Activated T-cell treated with anti-CD3 and anti-CD28 coated beads, Interleukin-2, amount 50 U/mL, for 24 hours (primary cell): ENCODE measurements around the gene CDK5RAP3.
A peak's percentile ranks its signal among the peaks of the same experiment; 100 is the strongest.
"Not testable (repeated sequence)": the region's sequence is repeated elsewhere in the genome, so short reads cannot be mapped to it uniquely, and the experiment has no call there.

Source experiments
- DNase-seq: peaks from one replicate; pipeline ENCODE4 v3.0.0-alpha.2; 2020
- H3K27ac Mint-ChIP-seq: 2 replicates; pipeline ENCODE4 v1.8.0; 2020; ENCODE audit warnings: mild to moderate bottlenecking, mixed read lengths
- H3K27me3 Mint-ChIP-seq: 2 replicates; pipeline ENCODE4 v1.8.0; 2020; ENCODE audit warnings: mixed read lengths
- H3K36me3 Mint-ChIP-seq: 2 replicates; pipeline ENCODE4 v1.8.0; 2020; ENCODE audit warnings: low read depth, mixed read lengths
- H3K4me1 Mint-ChIP-seq: 2 replicates; pipeline ENCODE4 v1.8.0; 2020; ENCODE audit warnings: low read depth, mixed read lengths
- H3K4me3 Mint-ChIP-seq: 2 replicates; pipeline ENCODE4 v1.8.0; 2020; ENCODE audit warnings: mild to moderate bottlenecking, moderate library complexity, mixed read lengths
- H3K9me3 Mint-ChIP-seq: 2 replicates; pipeline ENCODE4 v1.8.0; 2020; ENCODE audit warnings: mixed read lengths

CDK5RAP3 gene

DNA sequence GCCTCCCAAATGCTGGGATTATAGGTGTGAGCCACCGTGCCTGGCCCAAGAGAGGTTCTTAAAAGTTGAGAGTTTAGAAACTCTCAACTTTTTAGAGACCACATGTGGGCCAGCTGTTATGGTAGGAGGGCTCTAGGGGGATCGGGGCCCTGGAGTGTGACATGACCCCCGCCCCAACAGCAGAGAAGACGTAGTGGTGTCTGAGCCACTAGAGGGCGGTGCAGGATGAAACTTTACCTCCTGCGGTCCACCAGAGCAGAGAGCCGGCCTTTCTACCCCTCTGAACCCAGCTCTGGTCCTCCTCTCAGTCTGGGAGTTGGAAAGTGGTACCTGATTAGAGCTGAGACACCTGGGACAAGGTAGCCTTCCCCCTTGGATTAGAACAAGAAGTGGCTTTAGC, 7.4 kb downstream of the CDK5RAP3 start:
- H3K27ac Mint-ChIP-seq = no peak overlapping the region
- H3K9me3 Mint-ChIP-seq = no peaks in the 10 kb centered on the region
- no peaks in the 10 kb centered on the region for H3K27me3 Mint-ChIP-seq
- H3K36me3 Mint-ChIP-seq = peaks cover 98% of the 10 kb centered on the region
- H3K4me1 Mint-ChIP-seq = no peaks in the 10 kb centered on the region
- peak; percentile 52 for DNase-seq
- H3K4me3 Mint-ChIP-seq = no peak overlapping the region

DNA sequence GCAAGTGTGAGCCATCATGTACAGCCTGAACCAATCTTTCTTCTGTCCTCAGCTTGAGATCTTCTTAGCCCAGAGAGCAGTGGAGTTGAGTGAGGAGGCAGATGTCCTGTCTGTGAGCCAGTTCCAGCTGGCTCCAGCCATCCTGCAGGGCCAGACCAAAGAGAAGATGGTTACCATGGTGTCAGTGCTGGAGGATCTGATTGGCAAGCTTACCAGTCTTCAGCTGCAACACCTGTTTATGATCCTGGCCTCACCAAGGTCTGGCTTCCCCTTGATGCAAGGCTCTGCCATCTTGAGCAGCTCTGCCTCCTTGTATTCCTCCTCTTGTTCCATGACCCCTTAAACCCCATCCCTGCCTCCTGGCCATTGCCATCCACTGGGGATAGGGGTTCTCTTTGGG, 9.6 kb downstream of the CDK5RAP3 start:
- Mint-ChIP-seq H3K27ac (peak overlapping the region; percentile 47), H3K4me1 (no peaks in the 10 kb centered on the region), H3K4me3 (no peak overlapping the region), H3K36me3 (peaks cover 94% of the 10 kb centered on the region), H3K27me3 (no peaks in the 10 kb centered on the region), H3K9me3 (no peaks in the 10 kb centered on the region)
- DNase-seq = no peak

- no peaks in the 10 kb centered on the region for H3K27me3 Mint-ChIP-seq
- H3K4me1 Mint-ChIP-seq = no peaks in the 10 kb centered on the region
- H3K36me3 Mint-ChIP-seq = peaks cover 88% of the 10 kb centered on the region
- H3K9me3 Mint-ChIP-seq = no peaks in the 10 kb centered on the region
- no peak overlapping the region for H3K27ac Mint-ChIP-seq
- no peak for DNase-seq
- no peak overlapping the region for H3K4me3 Mint-ChIP-seq
Observed at GRCh38 chr17:47981462-47981861, 10.5 kb downstream of the CDK5RAP3 start.

GRCh38 chr17:47982091-47982617, 11.2 kb downstream of the CDK5RAP3 start:
- H3K27ac Mint-ChIP-seq = no peak overlapping the region

DNA sequence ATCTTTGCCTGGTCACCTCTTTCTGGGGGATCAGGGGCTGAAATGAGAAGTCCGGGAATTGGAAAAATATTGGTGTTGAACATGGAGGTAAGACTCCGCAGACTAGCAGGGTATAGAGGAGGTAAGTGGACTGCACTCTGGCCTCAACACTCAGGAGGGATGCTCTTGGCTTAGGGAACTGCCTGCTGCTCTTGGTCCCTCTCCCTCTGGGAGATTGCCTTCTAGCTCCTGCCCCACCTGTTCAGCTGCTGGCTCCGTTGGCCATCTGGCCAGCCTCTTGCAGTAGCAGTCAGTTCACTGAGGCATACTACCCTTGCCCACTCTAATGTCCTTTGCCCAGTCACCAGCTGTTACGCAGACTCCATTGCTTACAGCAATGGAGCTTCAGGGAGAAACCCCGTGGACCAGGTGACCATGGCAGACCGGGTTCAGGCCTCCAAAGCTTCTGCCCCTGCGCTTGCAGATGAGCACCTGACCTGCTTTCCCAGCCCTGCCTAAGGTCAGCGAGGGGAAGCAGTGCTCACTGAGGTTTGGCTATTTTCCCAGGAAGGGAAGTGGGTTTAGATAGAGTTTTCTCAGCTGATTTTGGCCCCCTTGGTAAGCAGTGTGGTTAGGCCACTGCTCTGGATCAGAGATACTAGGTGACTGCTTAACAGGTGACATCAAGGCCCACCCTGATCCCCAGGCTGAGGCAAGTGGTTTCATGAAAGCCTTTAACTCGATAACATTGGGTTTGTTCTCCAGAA, 11.9 kb downstream of the CDK5RAP3 start:
- Mint-ChIP-seq H3K4me3 (no peak overlapping the region), H3K9me3 (no peaks in the 10 kb centered on the region), H3K27me3 (no peaks in the 10 kb centered on the region), H3K4me1 (no peaks in the 10 kb centered on the region), H3K27ac (no peak overlapping the region), H3K36me3 (peaks cover 74% of the 10 kb centered on the region)
- no peak for DNase-seq

More at GRCh38 chr17:47982091-47982617, 11.2 kb downstream of the CDK5RAP3 start:
- peaks cover 81% of the 10 kb centered on the region for H3K36me3 Mint-ChIP-seq
- no peak overlapping the region for H3K4me3 Mint-ChIP-seq
- no peak for DNase-seq
- H3K9me3 Mint-ChIP-seq = no peaks in the 10 kb centered on the region
- H3K27me3 Mint-ChIP-seq = no peaks in the 10 kb centered on the region
- H3K4me1 Mint-ChIP-seq = no peaks in the 10 kb centered on the region

GRCh38 chr17:47983492-47984223, 12.7 kb downstream of the CDK5RAP3 start:
- DNase-seq = no peak
- Mint-ChIP-seq H3K9me3 (no peaks in the 10 kb centered on the region), H3K36me3 (peaks cover 66% of the 10 kb centered on the region), H3K4me3 (no peak overlapping the region), H3K27ac (no peak overlapping the region), H3K4me1 (no peaks in the 10 kb centered on the region), H3K27me3 (no peaks in the 10 kb centered on the region)

DNA sequence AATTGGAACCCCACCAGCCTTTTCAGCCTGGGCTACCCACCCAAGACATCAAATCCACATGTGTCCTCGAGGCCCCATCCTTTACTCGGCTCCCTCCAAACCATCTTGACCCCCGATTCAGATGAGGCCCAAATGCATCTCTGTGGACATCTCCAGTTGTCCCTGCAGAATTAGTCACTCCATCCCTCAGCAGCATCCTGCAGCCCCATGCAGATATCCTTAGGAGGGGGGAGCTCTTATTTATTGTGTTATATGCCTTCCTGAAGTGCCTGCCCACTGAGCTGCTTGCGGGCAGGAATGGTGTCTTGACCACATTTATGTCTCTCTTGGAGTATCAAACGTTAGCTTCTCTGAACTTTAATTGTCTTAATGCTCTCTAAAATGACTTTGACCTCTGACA, 15.6 kb downstream of the CDK5RAP3 start:
- H3K27me3 Mint-ChIP-seq = no peaks in the 10 kb centered on the region
- peaks cover 38% of the 10 kb centered on the region for H3K36me3 Mint-ChIP-seq
- no peaks in the 10 kb centered on the region for H3K4me1 Mint-ChIP-seq
- no peak overlapping the region for H3K4me3 Mint-ChIP-seq
- H3K9me3 Mint-ChIP-seq = no peaks in the 10 kb centered on the region
- H3K27ac Mint-ChIP-seq = peak overlapping the region; percentile 24
- no peak for DNase-seq

DNA sequence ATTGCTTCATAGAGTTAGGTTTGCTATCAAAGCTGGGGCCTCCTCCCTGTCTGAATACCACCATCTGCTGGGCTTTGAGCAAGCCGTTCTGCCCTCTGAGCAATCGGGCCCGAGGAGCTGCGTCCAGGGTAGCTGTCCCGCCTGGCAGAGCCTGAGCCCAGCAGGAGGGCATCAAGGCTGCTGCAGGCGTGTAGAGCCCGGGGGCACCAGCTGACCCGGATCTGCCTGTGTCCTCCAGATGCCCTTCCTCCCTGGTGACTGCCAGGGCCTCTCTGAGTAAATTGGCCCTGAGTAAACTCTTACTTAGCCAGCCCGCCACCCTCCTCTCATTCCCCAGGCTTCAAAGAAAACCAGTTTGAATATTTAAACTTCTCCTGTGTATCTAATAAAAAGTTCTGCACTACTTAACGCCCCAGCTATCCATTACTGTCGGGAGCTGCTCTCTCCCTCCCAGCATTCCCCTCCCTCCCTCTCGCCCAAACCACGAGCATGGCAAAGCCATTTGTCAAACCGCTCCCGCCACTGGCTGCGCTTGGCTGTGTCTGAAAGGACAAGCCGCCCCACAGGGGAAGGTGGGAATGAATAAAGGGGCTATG, 16.4 kb downstream of the CDK5RAP3 start:
- Mint-ChIP-seq H3K4me1 (no peaks in the 10 kb centered on the region), H3K27me3 (no peaks in the 10 kb centered on the region), H3K4me3 (no peak overlapping the region), H3K27ac (no peak overlapping the region), H3K9me3 (no peaks in the 10 kb centered on the region), H3K36me3 (peaks cover 31% of the 10 kb centered on the region)
- no peak for DNase-seq

DNA sequence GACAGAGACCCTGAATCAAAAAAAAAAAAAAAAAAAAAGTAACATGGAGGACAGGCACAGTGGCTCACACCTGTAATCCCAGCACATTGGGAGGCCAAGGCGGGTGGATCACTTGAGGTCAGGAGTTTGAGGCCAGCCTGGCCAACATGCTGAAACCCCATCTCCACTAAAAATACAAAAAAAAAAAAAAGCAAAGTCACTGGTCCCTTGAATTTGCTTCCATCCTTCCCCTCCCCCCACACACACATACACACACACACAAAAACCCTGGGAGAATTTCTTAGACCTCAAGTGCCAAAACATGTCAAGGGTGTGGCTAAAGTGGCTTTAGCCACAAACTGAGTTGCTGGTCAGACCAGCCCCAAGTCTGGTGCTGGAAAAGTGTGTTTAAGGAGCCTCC, 17.5 kb downstream of the CDK5RAP3 start:
- H3K4me1 Mint-ChIP-seq, H3K27ac Mint-ChIP-seq, DNase-seq, H3K9me3 Mint-ChIP-seq, H3K27me3 Mint-ChIP-seq, H3K4me3 Mint-ChIP-seq: not testable (repeated sequence)
- H3K36me3 Mint-ChIP-seq = peaks cover 20% of the 10 kb centered on the region

DNA sequence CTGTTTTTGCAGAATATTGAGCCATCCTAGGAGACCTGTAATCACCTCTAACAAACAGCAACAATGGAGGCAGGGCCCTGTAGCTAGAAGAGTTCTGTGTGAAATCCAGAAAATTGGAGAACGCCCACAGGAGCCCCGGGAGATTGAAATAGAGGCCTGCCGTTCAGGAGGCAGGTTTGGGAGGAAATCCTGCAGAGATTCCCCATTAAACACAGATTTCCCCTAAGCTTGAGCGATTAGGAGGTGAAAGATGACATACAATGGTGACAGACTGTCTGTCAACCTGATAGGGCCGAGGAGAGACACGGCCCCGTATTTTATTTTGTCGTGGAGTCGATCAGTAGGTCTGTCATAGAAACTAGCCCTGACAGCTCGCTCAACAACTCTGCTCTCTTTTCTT, 18.2 kb downstream of the CDK5RAP3 start:
- H3K27ac Mint-ChIP-seq = no peak overlapping the region
- no peak overlapping the region for H3K4me3 Mint-ChIP-seq
- no peaks in the 10 kb centered on the region for H3K4me1 Mint-ChIP-seq

DNA sequence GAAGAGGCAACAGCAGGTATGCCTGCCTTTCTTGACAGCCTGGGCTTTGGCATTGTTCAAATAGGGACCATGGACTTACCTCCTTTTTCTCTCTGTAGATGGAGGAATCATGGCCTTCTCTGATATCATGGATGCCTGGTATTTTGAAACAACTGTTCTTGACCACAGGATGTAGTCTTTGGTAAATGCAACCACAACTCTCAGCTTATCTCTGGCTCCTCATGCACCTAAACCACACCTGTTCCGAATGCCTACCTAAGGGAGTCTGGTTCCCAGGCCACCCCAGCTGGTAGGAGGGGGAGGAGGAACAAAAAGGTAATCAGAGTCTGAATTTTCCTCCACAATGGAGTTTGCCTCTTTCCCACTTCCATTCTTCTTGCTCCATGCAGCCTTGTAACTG, 18.8 kb downstream of the CDK5RAP3 start:
- DNase-seq = no peak
- H3K36me3 Mint-ChIP-seq = peaks cover 9% of the 10 kb centered on the region
- H3K27me3 Mint-ChIP-seq = no peaks in the 10 kb centered on the region
- H3K4me3 Mint-ChIP-seq = no peak overlapping the region
- H3K9me3 Mint-ChIP-seq = no peaks in the 10 kb centered on the region
- H3K4me1 Mint-ChIP-seq = no peaks in the 10 kb centered on the region
- no peak overlapping the region for H3K27ac Mint-ChIP-seq

More for the DNA sequence above, 18.2 kb downstream of the CDK5RAP3 start:
- Mint-ChIP-seq H3K27me3 (no peaks in the 10 kb centered on the region), H3K36me3 (peaks cover 13% of the 10 kb centered on the region), H3K9me3 (no peaks in the 10 kb centered on the region)
- no peak for DNase-seq

DNA sequence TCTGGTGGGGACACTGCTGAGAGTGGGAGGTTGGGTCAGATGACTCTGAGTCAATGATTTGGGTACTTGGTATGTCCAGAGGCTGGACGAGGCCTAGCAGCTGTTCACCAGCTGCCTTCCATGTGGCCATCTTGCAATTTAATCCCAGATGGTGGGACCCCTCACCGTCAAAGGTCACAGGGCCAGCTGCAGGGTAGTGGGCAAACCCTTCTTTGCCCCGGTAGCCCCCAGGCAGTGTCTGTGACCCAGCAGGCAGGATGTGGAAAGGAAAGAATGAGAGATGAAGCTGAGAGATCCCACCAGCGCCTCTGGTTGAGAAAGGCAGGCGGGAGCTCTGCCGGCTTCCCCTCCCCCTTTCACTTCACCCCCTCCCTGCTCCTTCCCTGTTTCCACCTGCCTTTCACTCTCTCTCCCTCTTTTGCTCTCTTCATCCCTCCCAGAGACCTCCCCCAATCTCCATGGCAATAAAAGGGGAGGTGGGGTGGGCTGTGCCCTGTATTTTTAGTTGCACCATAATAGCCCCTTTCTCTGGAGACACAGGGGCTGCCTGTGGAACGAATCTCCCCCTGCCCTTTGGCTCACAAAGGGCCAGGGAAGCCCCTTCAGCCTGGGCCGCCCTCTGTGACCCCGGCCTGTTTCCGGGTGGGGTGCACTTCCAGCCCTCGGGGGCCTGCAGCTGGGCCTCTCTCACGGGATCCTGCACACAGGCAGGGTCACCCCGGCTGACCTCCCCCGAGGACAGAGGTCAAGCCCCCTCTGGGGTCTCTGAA, 20.2 kb downstream of the CDK5RAP3 start:
- H3K4me1 Mint-ChIP-seq = no peaks in the 10 kb centered on the region
- no peaks in the 10 kb centered on the region for H3K36me3 Mint-ChIP-seq
- no peak for DNase-seq
- no peak overlapping the region for H3K4me3 Mint-ChIP-seq
- no peaks in the 10 kb centered on the region for H3K9me3 Mint-ChIP-seq
- no peak overlapping the region for H3K27ac Mint-ChIP-seq
- H3K27me3 Mint-ChIP-seq = no peaks in the 10 kb centered on the region

- no peaks in the 10 kb centered on the region for H3K36me3 Mint-ChIP-seq
- H3K27ac Mint-ChIP-seq = no peak overlapping the region
- H3K4me3 Mint-ChIP-seq = no peak overlapping the region
- no peaks in the 10 kb centered on the region for H3K4me1 Mint-ChIP-seq
- DNase-seq = no peak
- H3K9me3 Mint-ChIP-seq = no peaks in the 10 kb centered on the region
- no peaks in the 10 kb centered on the region for H3K27me3 Mint-ChIP-seq
Observed at GRCh38 chr17:47992216-47992615, 21.3 kb downstream of the CDK5RAP3 start.

DNA sequence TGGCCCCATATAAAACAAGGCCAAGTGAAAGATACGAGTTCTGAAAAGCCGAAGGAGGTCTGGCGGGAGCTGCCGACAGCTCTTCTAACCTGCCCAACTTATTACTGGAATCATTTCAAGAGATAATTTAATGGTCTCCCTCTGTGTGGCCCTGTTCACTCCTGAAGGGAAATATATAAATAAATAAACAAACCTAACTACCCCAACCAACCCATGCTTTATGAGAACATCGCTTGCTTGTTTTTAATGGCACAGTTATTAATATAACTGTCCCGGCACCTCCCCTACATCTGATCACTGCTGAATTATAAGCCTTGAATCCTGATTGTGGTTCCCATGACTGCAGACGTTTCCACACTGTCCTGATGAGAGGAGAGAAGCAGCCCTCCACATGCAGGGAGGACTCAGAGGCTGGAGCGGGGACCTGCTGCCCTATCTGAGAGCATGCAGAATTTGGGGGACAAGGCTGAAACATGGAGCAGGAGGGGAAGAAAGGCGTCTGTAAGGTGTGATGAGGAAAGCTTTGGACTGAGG, 22.2 kb downstream of the CDK5RAP3 start:
- no peak overlapping the region for H3K27ac Mint-ChIP-seq
- no peaks in the 10 kb centered on the region for H3K36me3 Mint-ChIP-seq
- DNase-seq = no peak
- H3K27me3 Mint-ChIP-seq = peaks cover 3% of the 10 kb centered on the region
- no peaks in the 10 kb centered on the region for H3K4me1 Mint-ChIP-seq
- no peak overlapping the region for H3K4me3 Mint-ChIP-seq
- no peaks in the 10 kb centered on the region for H3K9me3 Mint-ChIP-seq
